Astrocyte (in vitro differentiated cells and primary cell): ENCODE measurements around the gene SCLT1. TPM values are rescaled to one million over a fixed set of nuclear protein-coding genes. Genes with fewer than 3 reads are reported as not detected.

Experiments
- DNase-seq: peaks from one replicate; pipeline ENCODE4 v3.0.0-alpha.2; 2010; ENCODE audit warnings: low read depth
- FAIRE-seq: peaks from 2 replicates; lab custom pipeline; 2011; peaks lifted over from hg19 to GRCh38; lab: Jason Lieb, UNC
- H2AFZ ChIP-seq: 2 replicates; pipeline ENCODE4 v1.6.0; 2012; ENCODE audit warnings: low read depth, low read length, inconsistent platforms
- H3K27ac ChIP-seq: 2 replicates; pipeline ENCODE4 v1.5.1; 2011; ENCODE audit warnings: low read depth, low read length, inconsistent platforms
- H3K27me3 ChIP-seq: 2 replicates; pipeline ENCODE4 v1.6.0; 2011; ENCODE audit warnings: low read length, inconsistent platforms; ENCODE audit not compliant: insufficient read depth
- H3K36me3 ChIP-seq: 2 replicates; pipeline ENCODE4 v1.5.1; 2011; ENCODE audit warnings: low read length, inconsistent platforms; ENCODE audit not compliant: insufficient read depth
- H3K4me1 ChIP-seq: 2 replicates; pipeline ENCODE4 v1.5.1; 2011; ENCODE audit warnings: low read length, inconsistent platforms; ENCODE audit not compliant: insufficient read depth
- H3K4me2 ChIP-seq: 2 replicates; pipeline ENCODE4 v1.6.0; 2012; ENCODE audit warnings: low read length, inconsistent platforms
- H3K4me3 ChIP-seq: 2 replicates; pipeline ENCODE4 v1.5.1; 2011; ENCODE audit warnings: low read depth, mild to moderate bottlenecking, low read length, inconsistent platforms; ENCODE audit not compliant: insufficient read depth
- H3K79me2 ChIP-seq: 2 replicates; pipeline ENCODE4 v1.6.0; 2012; ENCODE audit warnings: mild to moderate bottlenecking, low read length, inconsistent platforms; ENCODE audit not compliant: insufficient read depth
- H3K9ac ChIP-seq: 2 replicates; pipeline ENCODE4 v1.6.0; 2012; ENCODE audit warnings: mild to moderate bottlenecking, low read length, inconsistent platforms
- H3K9me3 ChIP-seq: 2 replicates; pipeline ENCODE4 v1.5.1; 2012; ENCODE audit warnings: low read depth, mild to moderate bottlenecking, low read length, inconsistent platforms; ENCODE audit not compliant: insufficient read depth
- H4K20me1 ChIP-seq: 2 replicates; pipeline ENCODE4 v1.6.0; 2012; ENCODE audit warnings: low read length, inconsistent platforms; ENCODE audit not compliant: insufficient read depth
- H3K27ac Mint-ChIP-seq: one replicate; pipeline ENCODE4 v1.8.0; 2021; ENCODE audit warnings: mild to moderate bottlenecking, mixed read lengths; ENCODE audit not compliant: unreplicated experiment
- H3K27me3 Mint-ChIP-seq: one replicate; pipeline ENCODE4 v1.8.0; 2021; ENCODE audit warnings: low read depth, mixed read lengths; ENCODE audit not compliant: unreplicated experiment
- H3K36me3 Mint-ChIP-seq: one replicate; pipeline ENCODE4 v1.8.0; 2021; ENCODE audit warnings: low read depth, mixed read lengths; ENCODE audit not compliant: unreplicated experiment
- H3K4me1 Mint-ChIP-seq: one replicate; pipeline ENCODE4 v1.8.0; 2021; ENCODE audit warnings: low read depth, mixed read lengths; ENCODE audit not compliant: unreplicated experiment
- H3K4me3 Mint-ChIP-seq: one replicate; pipeline ENCODE4 v1.8.0; 2021; ENCODE audit warnings: mild to moderate bottlenecking, moderate library complexity, mixed read lengths; ENCODE audit not compliant: unreplicated experiment
- H3K9me3 Mint-ChIP-seq: one replicate; pipeline ENCODE4 v1.8.0; 2021; ENCODE audit warnings: mild to moderate bottlenecking, mixed read lengths; ENCODE audit not compliant: unreplicated experiment
- EZH2 ChIP-seq: IDR thresholded peaks from 2 replicates; pipeline ENCODE4 v1.6.1; 2012; ENCODE audit warnings: mild to moderate bottlenecking, low read length, inconsistent platforms; ENCODE audit not compliant: insufficient read depth
- total RNA-seq: library from RNA; stranded (reverse); gene quantifications from 2 replicates; pipeline ENCODE4 v1.2.1, GENCODE V29; 2021
- TF ChIP-seq, protein P1 (sequence below): IDR thresholded peaks from 2 replicates; pipeline ENCODE4 v1.5.1; 2011; ENCODE audit warnings: low read depth, mild to moderate bottlenecking, inconsistent platforms, low read length, moderate library complexity; ENCODE audit not compliant: insufficient read depth

Gene SCLT1
- total RNA-seq, 1 donor from 2014 or later, result 11.3 TPM

DNA sequence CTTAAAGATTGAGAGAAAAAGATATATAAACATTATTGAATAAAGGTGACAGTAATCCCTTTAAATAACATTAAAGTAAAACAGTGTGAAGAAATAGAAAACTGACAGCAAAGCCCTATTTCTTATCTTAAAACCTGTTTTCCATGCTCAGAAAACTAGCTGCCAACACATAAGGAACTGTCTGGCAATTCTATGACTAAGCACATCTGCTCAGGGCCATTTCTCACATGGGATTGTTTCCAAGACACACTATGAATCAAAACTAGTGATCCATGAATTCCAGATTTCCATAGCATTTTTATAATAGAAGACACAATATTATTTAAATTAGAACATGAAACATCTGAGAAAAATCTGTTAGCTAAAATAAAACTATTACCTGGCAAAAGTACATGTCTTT lies 113.4 kb downstream of the SCLT1 start:
- DNase-seq (peak; percentile 93), FAIRE-seq (peak; percentile 71)
- Mint-ChIP-seq H3K4me3 (no peak overlapping the region), H3K4me1 (peaks cover 2% of the 10 kb centered on the region), H3K36me3 (no peaks in the 10 kb centered on the region), H3K27ac (peak overlapping the region; percentile 58), H3K9me3 (no peaks in the 10 kb centered on the region), H3K27me3 (no peaks in the 10 kb centered on the region)
- Histone ChIP-seq H4K20me1 (no peaks in the 10 kb centered on the region), H3K9ac (no peak overlapping the region), H3K36me3 (no peaks in the 10 kb centered on the region), H3K27ac (peak overlapping the region; percentile 75), H2AFZ (no peak overlapping the region), H3K9me3 (no peaks in the 10 kb centered on the region), H3K79me2 (no peaks in the 10 kb centered on the region), H3K4me3 (no peak overlapping the region), H3K27me3 (no peaks in the 10 kb centered on the region), H3K4me1 (peaks cover 5% of the 10 kb centered on the region), H3K4me2 (no peak overlapping the region)
- TF ChIP-seq, protein P1, sequence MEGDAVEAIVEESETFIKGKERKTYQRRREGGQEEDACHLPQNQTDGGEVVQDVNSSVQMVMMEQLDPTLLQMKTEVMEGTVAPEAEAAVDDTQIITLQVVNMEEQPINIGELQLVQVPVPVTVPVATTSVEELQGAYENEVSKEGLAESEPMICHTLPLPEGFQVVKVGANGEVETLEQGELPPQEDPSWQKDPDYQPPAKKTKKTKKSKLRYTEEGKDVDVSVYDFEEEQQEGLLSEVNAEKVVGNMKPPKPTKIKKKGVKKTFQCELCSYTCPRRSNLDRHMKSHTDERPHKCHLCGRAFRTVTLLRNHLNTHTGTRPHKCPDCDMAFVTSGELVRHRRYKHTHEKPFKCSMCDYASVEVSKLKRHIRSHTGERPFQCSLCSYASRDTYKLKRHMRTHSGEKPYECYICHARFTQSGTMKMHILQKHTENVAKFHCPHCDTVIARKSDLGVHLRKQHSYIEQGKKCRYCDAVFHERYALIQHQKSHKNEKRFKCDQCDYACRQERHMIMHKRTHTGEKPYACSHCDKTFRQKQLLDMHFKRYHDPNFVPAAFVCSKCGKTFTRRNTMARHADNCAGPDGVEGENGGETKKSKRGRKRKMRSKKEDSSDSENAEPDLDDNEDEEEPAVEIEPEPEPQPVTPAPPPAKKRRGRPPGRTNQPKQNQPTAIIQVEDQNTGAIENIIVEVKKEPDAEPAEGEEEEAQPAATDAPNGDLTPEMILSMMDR, result no peak
- no peak for TF ChIP-seq EZH2

DNA sequence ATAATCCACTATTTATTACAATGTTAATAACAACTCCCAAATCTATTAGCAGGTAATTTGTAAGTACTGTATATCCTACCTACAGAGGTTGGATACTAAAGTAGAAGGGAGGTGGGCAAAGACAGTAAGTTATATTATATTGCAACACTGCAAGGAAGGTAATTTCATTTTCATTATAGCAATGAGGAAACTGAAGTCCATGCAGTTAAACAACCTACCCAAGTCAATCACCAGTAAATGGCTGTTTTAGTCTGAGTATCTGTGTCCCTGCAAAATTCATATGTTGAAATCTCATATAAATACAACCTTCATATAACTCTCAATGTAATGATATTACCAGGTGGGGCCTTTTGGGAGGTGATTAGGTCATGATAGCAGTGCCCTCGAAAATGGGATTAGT lies 114.4 kb downstream of the SCLT1 start:
- Histone ChIP-seq H2AFZ (no peak overlapping the region), H3K27me3 (no peaks in the 10 kb centered on the region), H3K4me2 (no peak overlapping the region), H3K9me3 (no peaks in the 10 kb centered on the region), H4K20me1 (no peaks in the 10 kb centered on the region), H3K79me2 (no peaks in the 10 kb centered on the region), H3K27ac (peak overlapping the region; percentile 75), H3K9ac (no peak overlapping the region), H3K4me1 (peaks cover 5% of the 10 kb centered on the region), H3K36me3 (no peaks in the 10 kb centered on the region), H3K4me3 (no peak overlapping the region)
- Mint-ChIP-seq H3K27ac (no peak overlapping the region), H3K27me3 (no peaks in the 10 kb centered on the region), H3K4me1 (peaks cover 2% of the 10 kb centered on the region), H3K36me3 (no peaks in the 10 kb centered on the region), H3K9me3 (no peaks in the 10 kb centered on the region), H3K4me3 (no peak overlapping the region)
- no peak for FAIRE-seq
- TF ChIP-seq, protein P1, result no peak
- no peak for TF ChIP-seq EZH2
- no peak for DNase-seq

DNA sequence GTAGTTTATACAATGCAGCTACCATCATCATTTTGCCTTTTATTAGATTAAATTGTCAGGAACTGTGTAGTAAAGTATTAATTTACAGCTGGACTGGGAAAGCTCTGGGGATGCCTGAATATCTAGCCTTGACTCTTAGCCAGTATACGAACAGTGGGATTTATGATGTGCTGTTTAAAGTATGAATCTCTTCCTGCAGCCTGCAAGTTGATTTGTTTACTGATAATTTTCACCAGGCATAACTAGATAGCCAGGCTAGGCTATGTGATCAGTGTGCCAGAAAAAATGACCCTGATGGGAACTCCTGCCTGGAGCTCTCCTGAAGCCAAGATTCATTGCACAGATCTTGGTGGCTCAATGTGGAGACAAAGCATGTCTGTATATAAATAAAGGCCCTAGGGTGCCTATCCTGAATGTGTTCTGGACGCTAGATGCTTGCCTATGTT lies 119.2 kb downstream of the SCLT1 start:
- Histone ChIP-seq H2AFZ (no peak overlapping the region), H3K79me2 (no peaks in the 10 kb centered on the region), H3K4me3 (no peak overlapping the region), H3K36me3 (peaks cover 2% of the 10 kb centered on the region), H4K20me1 (no peaks in the 10 kb centered on the region), H3K27ac (no peak overlapping the region), H3K27me3 (no peaks in the 10 kb centered on the region), H3K9ac (no peak overlapping the region), H3K9me3 (no peaks in the 10 kb centered on the region), H3K4me2 (no peak overlapping the region), H3K4me1 (no peaks in the 10 kb centered on the region)
- Mint-ChIP-seq H3K4me3 (no peak overlapping the region), H3K9me3 (no peaks in the 10 kb centered on the region), H3K4me1 (no peaks in the 10 kb centered on the region), H3K27ac (no peak overlapping the region), H3K36me3 (peaks cover 2% of the 10 kb centered on the region), H3K27me3 (no peaks in the 10 kb centered on the region)
- FAIRE-seq (no peak), DNase-seq (peak; percentile 42)
- TF ChIP-seq, protein P1, result no peak
- TF ChIP-seq EZH2, result no peak
